ENCODE data around the gene ENGASE.
"Not testable (repeated sequence)": the region's sequence is repeated elsewhere in the genome, so short reads cannot be mapped to it uniquely, and the experiment has no call there.

Gene ENGASE, protein sequence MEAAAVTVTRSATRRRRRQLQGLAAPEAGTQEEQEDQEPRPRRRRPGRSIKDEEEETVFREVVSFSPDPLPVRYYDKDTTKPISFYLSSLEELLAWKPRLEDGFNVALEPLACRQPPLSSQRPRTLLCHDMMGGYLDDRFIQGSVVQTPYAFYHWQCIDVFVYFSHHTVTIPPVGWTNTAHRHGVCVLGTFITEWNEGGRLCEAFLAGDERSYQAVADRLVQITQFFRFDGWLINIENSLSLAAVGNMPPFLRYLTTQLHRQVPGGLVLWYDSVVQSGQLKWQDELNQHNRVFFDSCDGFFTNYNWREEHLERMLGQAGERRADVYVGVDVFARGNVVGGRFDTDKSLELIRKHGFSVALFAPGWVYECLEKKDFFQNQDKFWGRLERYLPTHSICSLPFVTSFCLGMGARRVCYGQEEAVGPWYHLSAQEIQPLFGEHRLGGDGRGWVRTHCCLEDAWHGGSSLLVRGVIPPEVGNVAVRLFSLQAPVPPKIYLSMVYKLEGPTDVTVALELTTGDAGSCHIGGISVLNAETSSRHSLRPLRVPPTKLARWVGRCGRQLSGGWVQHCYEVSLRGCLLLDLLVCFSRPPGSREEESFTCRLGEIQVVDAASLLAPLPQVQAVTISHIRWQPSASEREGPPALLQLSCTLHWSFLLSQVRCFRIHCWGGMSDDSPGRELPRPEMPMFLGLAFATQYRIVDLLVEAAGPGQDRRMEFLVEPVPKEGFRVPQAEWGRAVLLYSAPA

DNA sequence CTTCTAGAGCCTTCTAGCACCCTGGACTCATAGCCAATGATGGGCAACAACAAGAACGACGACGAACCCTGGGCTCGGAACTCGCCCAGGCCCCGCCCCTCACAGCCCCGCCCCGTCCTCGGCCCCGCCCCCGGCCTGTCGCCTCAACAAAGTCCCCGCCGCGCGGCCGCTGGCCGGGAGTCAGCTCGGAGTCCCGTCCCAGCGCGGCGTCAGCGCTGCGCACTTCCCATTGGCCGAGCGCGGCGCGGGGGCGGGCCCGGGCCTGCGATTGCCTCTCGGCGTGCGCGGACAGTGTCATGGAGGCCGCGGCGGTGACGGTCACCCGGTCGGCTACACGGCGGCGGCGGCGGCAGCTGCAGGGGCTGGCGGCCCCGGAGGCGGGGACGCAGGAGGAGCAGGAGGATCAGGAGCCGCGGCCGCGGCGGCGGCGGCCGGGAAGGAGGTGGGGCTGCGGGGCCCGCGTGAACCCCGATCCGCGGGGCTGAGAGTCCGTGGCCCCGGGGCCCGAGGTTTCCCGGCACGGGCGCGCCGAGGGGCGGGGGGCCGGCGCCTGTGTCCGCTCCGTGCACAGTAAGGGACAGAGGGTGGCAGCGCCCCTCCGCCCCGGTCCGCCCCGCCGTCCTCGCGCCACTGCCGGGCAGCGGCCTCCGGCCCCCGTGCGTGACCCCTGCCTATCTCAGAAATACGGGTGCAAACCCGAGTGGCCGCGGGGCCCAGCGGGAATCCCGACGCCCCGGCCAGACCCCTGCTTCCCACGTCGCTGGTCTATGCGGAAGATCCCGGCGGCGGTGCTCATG, at the start of gene ENGASE:
Gene ENGASE, plus strand, starts transcription at position 176 of the 797 bp plus-strand sequence. Its CDS starts 121 bp downstream, at position 297.
- peak; percentile 81 to 89 (median 84) for DNase-seq (ENCODE audit: low read depth in 2 of 3, low spot score in 1 of 3)

DNA sequence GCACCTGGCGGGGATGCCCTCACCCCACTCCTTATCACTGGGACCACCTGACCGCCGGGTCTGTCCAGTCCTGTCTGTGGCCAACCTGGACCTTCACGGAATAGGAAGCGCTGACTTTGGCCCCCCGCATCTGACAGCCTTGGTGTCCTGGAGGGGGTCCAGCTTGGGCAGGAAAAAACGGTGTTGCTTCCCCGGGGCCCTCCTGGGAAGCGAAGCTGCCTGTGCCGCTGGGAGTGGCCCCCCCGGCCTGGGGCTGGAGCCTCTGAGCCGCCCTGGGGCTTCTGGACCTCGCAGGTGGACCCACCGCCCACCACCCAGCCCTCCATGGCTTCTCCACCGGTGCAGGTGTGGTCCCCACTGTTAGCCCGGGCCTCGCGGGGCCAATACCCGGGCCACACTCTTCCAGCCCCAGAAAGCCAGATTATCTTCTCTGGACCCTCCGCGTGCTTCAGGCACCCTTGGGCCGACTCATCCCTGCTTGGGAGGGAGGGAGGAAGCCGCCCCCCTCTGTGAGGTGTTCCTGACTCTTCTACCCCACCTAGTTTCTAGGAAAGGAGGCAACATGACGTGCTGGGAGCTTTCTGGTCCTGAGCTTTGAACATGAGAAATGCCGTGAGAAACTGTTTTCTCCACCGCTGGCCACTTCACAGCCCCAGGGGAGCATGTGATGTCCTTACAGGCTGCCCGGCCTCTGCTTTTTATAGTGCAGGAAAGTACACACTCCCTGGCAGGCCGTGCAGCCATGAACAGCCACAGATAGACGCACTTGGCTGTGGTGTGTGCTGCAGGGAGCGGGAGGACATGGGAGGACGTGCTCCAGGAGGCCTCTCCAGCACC, 49.5 kb upstream of the ENGASE start:
- DNase-seq (ENCODE audit: low read depth in 2 of 3, low spot score in 1 of 3), result no peak

DNA sequence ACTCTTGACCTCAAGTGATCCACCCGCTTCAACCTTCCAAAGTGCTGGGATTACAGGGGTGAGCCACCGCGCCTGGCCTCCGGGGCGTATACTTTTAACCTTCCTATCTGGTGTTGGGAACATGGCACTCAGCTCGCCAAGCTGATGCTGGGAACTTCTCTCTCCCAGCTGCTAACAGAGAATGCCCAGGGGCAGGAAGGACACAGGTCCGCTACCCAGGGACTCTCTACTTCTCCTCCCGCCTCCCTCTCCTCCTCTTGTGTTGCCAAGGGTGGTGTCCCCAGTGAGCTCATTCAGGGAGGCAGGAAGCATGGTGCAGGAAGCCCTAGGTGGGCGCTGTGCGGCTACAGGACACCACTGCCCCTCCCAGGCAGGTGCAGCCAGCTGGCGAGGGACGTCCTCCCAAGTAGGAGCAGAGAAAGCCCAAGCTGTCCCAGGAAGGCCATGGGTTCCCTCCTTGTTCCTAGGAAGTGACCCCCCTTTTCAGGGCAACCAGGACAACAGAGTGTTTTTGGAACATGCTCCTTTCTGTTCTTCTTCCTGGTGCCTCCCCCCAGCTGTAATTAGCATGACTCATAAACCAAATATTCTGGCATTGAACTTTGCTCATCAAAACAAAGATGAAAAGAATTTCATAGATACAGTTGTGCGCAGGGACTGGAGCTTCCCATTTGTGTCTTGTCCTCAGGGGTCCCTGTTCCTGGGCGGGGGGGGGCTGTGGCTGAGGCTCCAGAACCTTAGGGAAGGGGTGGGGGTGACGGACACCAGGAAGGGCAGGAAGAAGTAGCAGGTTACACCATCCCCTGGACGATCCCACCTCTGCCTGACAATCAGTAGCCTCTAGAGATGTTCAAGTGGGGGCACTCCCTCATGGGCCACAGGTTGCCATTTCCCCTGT, 48.0 kb upstream of the ENGASE start:
- no peak for DNase-seq (ENCODE audit: low read depth in 2 of 3, low spot score in 1 of 3)

DNA sequence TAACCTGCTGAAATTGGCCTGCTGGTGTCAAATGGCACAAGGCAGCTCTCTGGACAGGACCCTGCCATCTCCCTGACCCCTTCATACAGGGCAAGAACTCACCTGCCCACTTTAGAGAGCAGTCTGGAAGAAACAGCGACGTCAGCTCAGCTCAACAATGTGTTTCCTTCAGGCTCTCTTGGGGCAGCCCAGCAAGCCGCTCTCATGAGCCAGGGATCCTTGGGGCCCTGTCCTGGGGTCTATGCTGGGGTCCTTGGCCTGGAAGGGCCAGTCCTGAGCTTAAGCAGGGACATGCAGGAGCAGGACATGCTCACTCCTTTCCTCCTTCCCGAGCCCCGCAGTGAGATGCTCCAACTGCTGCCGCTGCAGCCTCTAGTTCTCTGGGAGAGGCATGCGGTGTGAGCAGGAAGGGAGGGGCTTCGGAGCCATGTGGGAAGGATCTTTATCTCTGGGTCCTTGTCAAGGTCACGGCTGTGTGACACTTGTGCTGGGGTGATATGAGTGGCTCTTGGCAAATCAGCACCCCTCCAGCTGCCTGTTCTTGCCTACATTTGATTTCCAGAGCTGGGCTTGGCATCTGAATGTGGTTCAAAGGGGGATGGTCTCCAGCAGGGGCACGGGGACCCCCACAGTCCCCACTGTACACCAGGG, 47.2 kb upstream of the ENGASE start:
- DNase-seq (ENCODE audit: low read depth in 2 of 3, low spot score in 1 of 3), result no peak

DNA sequence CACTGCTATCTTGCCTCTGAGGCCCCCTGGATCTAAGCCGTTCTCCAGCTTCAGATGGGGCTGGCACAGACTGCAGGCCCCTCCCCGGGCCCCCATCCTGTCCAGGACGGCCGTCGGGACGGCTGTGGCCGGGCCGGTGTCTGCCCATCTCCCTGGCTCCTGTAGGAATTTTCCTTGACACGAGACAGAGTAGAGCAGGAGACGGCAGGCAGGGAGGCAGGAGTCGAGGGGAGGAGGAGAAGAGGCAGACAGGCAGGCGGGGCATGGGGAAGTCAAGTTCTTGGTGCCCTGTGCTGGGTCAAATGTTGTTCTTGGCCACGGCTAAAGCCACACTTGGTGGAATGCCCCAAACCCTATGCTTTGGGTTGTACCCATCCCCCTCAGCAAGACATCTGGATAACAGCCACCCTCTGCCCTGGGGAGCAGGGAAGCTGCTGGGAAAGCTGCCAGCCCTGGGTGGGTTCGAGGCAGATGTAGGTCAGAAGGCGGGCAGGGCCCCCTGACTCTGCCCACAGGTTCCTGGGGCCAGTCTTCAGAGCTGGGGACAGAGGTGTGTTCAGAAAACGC, 46.6 kb upstream of the ENGASE start:
- DNase-seq (ENCODE audit: low read depth in 2 of 3, low spot score in 1 of 3), result no peak

DNA sequence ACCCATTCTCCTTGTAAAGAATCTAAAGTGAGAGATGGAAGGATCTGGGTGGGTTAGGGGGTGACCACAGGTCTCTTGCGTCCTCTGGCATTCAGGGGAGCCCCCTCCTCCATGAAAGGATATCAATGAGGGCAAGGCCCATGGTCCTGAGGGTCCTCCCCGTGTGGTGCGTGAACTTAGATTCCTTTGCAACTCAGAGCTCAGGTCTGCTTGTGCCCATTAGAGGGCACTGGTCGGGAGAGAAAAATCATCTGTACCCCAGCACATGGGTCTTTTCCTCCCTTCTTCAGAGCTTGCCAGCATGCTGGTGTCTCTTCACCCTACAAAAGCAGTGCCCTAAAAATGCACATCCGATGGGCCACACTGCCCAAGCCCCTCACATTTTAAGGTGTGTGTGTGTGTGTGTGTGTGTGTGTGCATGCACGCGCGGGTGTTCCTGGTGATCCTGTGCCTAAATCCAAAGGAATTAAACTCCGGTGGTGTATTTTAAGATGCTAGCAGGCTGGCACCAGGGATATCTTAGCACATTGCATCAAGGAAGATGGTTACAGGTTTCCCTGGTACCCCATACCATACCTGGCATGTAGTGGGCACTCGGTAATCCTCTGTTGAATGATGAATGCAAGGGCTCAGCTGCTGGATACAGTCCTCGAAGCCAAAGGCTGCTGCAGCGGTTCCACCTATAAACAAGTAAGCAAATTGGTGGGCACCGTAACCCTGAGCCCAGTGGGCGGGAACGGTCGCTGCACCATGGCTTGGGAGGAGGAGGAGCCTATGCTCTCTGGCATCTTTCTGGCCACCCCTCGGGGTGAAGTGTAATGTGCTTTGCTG, 45.9 kb upstream of the ENGASE start:
- DNase-seq (ENCODE audit: low read depth in 2 of 3, low spot score in 1 of 3), result no peak

DNA sequence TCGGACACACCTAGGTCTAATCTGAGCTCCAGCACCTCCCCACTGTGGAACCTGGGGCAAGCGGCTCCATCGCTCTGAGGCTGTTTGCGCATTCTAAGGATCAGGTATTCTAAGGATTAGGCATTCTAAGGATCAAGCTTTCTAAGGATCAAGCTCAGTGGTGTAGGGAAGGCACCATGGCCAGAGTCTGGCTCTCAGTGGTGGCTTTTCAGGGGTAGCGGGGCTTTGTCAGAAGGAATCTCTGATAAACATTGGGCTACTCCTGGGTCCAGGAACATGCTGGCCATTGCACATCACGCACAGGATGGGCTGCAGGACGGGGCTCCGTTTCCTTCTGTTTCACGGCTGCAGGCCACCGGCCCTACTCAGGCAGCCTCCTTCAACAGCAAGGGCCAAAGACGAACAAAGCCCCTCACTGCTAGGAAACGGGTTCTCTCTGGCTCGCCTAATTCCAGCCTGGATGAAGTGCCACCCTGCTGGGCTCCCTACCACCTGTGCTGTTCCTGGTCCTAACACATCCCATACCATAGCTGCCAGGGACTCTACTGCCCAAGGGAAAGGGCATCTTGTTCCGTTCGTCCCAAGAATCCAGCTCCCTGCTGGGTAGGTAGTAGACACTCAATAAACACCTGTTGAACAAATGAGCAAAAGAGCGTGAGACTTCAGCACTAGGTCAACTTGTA, 45.2 kb upstream of the ENGASE start:
- no peak for DNase-seq (ENCODE audit: low read depth in 2 of 3, low spot score in 1 of 3)

DNA sequence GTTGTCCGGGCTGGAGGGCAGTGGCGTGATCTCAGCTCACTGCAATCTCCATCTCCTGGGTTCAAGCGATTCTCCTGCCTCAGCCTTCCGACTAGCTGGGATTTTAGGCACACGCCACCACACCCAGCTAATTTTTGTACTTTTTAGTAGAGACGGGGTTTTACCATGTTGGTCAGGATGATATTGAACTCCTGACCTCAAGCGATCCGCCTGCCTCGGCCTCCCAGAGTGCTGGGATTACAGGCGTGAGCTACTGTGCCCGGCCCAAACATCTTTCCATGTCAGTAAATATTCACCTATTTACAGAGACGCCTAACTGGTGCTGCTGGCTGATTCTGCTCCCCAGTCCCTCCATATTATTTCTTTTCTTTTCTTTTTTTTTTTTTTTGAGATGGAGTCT, 44.0 kb upstream of the ENGASE start:
- DNase-seq (ENCODE audit: low read depth in 2 of 3, low spot score in 1 of 3), result not testable (repeated sequence)

DNA sequence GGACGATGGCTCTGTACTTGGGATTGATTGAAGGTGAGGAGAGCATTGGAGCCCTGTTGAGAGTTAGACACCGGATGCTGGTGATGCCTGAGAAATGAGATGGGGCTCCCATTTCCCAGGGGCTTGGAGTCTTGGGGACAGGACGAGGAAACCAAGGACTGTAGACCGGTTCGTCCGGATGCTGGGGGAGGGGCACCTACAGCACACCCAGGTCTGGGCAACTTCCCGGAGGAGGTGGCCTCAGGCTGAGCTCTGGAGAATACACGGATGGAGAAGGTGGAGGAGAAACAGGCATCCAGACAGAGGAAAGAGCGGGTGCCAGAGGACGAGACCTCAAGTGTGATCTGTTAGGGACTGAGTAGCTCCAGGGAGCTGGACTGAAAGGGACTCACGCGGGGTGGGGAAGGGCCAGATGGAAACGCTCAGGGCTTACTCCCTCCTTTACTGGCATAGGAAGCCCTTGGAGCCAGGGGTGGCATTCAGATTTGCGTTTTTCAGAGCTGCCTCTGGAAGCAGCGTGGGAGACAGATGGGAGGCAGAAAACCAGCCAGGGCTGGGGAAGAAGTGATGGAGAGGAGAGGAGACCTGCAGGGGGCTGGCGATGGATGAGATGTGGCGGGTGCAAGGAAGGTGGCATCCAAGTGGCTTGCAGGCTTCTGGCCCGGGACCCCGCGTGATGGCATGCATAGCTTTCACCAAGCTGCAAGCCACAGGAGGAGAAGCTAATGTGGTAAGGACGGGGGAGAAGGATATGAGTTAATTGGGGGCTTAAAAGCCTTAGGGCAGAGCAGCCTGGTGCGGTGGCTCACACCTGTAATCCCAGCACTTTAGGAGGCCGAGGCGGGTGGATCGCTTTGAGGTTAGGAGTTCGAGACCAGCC, 42.4 kb upstream of the ENGASE start:
- DNase-seq (ENCODE audit: low read depth in 2 of 3, low spot score in 1 of 3), result no peak

DNA sequence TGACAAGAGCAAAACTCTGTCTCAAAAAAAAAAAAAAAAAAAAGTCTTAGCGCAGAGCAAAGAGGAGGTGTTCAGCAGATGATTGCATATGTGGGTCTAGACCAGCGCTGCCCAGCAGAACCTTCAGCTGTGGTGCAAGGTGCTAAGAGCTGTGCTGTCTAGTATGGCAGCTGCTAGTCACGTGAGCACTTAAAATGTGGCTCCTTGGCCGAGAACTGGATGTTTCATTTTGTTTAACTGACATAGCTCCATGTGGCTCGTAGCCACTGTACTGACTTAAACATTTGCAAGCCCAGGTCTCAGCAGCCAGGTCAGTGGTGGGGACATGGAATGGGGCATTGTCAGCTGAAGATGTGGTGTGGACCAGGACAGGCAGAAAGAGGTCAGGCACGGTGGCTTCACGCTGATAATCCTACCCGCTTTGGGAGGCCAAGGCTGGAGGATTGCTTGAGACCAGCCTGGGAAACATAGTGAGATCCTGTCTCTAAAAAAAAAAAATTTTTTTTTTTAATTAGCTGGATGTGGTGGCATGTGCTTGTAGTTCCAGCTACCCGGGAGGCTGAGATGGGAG, 41.5 kb upstream of the ENGASE start:
- DNase-seq (ENCODE audit: low read depth in 2 of 3, low spot score in 1 of 3), result no peak

DNA sequence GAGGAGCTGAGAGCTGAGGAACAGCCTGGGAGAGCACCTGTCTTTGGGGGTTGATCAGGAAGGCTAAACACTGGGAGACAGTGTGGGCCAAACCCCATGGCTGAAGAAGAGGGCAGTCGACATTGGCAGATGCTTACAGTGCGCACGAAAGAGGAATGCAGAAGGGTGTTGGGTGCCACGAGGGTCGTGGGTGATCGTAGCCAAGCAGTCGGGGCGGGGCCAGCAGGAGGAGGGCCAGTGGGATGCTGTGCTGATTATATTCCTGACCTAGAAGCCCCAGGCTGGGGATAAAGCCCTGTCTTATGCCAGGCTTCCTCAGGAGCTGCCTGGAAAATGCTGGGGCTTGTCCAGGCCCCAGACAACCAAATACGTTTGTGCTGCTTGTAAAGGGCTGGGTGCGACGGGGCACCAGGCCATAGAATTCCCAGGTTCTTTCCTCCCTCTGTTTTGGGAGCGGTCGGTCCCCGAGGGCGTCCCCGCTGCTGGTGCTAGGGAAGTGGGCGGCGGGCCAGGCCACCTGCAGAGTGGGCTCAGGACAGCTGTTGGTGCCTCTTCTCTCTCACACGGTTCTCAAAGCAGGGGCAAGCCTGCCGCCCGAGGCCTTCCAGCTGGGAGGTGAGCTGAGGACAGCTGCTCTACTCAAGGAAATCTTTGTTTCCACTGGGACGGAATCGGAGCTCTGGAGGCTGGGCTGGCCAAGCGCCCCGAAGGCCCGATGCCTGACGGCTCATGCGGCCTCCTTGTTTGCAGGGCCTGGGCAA, 40.7 kb upstream of the ENGASE start:
- no peak for DNase-seq (ENCODE audit: low read depth in 2 of 3, low spot score in 1 of 3)

DNA sequence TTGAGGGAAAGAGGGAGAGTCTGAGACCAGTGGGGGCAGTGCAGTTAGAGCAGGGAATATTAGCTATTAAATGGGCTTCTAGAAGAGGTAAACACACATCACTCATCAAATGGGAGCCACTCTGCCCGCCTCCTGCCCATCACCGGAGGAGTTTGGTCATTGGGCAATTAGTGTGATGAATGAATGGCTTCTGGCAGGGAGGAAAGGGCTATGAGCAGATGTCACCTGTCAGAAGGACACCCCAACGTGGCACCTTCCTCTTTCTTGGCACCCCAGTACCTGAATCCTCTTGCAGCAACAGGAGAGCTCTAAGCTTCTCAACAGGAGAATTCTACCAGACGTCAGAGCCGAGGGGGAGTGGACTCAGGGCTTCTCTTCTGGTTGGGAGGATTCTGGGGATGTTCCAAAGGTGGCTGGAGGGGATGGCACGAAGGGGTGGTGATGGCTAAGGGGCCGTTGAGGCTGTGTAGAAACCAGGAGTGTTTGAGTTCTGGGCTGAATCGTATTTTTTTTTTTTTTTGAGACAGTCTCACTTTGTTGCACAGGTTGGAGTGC, 39.6 kb upstream of the ENGASE start:
- DNase-seq (ENCODE audit: low read depth in 2 of 3, low spot score in 1 of 3), result no peak

DNA sequence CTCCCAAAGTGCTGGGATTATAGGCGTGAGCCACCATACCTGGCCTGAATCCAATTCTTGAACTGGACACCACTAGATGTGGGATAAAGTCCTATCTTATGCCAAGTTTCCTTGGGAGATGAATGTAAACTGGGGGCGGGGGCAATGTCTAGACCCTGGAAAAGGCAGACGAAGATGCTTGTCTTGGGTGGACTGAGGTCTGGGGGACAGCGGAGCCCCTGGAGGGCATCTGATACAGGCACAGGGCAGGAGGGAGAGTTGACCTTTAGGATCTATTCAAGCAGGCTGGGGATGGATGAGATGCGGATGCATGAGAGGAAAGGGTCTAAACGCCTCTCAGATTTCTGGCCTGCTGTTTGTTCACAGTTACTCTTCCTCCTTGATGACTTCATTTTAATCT, 38.9 kb upstream of the ENGASE start:
- DNase-seq (ENCODE audit: low read depth in 2 of 3, low spot score in 1 of 3), result no peak

DNA sequence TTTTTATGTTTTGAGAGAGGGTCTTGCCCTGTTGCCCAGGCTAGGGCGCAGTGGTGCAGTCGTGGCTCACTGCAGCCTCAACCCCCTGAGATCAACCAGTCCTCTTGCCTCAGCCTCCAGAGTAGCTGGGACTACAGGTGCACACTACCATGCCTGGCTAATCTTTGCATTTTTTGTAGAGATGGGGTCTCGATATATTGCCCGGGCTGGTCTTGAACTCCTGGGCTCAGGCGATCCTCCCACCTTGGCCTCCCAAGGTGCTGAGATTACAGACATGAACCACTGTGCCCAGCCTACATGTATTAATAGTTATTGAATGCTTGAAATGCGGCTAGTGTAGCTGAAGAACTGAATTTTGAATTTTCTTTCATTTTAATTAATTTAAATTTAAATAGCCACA, 38.4 kb upstream of the ENGASE start:
- no peak for DNase-seq (ENCODE audit: low read depth in 2 of 3, low spot score in 1 of 3)

DNA sequence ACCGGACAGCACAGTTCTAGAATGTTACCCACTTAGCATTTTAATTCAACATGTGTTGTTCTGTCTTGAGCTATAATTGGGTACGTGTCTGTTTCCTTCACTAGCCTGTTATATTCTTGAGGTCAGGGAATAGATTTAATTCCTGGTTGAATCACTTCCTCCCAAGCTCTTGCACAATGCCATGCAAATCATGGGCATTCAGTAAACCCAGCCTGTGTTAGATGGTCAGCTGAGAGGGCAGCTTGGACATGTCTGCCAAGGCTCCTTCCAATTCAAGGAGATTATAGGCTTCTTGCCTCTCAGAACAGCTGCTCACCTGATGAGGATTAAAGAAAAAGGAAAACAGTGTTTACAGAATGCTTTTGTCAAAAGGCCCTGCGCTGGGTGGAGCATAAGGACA, 38.0 kb upstream of the ENGASE start:
- no peak for DNase-seq (ENCODE audit: low read depth in 2 of 3, low spot score in 1 of 3)
